HL-60 (cell line): ENCODE data around the gene DDX20.

Experiments
- DNase-seq, 2 experiments: peaks; one replicate each; pipeline ENCODE4 v3.0.0-alpha.2; 2010 to 2020; ENCODE audit warnings: low read depth in 1 of 2, low spot score in 1 of 2
- H3K27ac ChIP-seq: fragments of 250-450 bp; sonication (Bioruptor Pico); replicated peaks from 2 replicates; pipeline ENCODE4 v1.5.1; 2020; ENCODE audit warnings: mild to moderate bottlenecking, moderate library complexity
- H3K27me3 ChIP-seq: fragments of 250-450 bp; sonication (Bioruptor Pico); 2 replicates; pipeline ENCODE4 v1.5.1; 2021; ENCODE audit warnings: mild to moderate bottlenecking, moderate library complexity; ENCODE audit not compliant: insufficient read depth, poor library complexity, severe bottlenecking
- H3K4me3 ChIP-seq: replicated peaks from 2 replicates; pipeline ENCODE4 v1.5.1; 2011; ENCODE audit warnings: mild to moderate bottlenecking, control low read depth, low read length; ENCODE audit not compliant: insufficient read depth
- GABPA ChIP-seq: IDR thresholded peaks from 2 replicates; pipeline ENCODE4 v1.6.1; 2012; ENCODE audit warnings: low read depth
- POLR2AphosphoS5 ChIP-seq: IDR thresholded peaks from 2 replicates; pipeline ENCODE4 v1.6.1; 2012; ENCODE audit warnings: low read depth
- SPI1 ChIP-seq: IDR thresholded peaks from 2 replicates; pipeline ENCODE4 v1.6.1; 2012; ENCODE audit warnings: low read depth, mild to moderate bottlenecking, borderline replicate concordance
- TF ChIP-seq, protein P1 (sequence below): IDR thresholded peaks from one replicate; pipeline ENCODE4 v1.5.1; 2011; ENCODE audit warnings: low read length, control low read depth, inconsistent platforms; ENCODE audit not compliant: insufficient read depth
- TF ChIP-seq, protein P2 (sequence below): IDR thresholded peaks from 2 replicates; pipeline ENCODE4 v1.6.1; 2012; ENCODE audit warnings: low read depth; ENCODE audit not compliant: insufficient replicate concordance

Gene DDX20

DNA sequence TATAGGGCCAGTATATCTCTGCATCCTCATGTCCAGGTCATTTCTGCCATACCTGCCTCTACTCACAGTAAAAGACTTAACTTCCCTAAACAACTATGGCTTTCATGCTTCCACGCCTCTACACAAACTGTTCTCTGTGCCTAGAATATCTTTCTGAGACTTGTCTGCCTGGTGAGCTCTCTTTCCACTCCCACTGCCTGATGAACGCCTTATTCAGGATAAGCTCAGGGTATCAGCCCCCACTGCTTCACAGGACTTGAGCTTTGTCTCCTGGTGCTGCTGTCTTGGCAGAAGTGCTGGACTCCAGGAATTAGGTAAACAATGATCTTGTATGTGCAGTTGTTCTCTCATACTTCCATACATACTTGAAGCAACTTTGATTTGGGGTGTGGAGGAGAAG, 4.8 kb upstream of the DDX20 start:
- TF ChIP-seq, protein P1, sequence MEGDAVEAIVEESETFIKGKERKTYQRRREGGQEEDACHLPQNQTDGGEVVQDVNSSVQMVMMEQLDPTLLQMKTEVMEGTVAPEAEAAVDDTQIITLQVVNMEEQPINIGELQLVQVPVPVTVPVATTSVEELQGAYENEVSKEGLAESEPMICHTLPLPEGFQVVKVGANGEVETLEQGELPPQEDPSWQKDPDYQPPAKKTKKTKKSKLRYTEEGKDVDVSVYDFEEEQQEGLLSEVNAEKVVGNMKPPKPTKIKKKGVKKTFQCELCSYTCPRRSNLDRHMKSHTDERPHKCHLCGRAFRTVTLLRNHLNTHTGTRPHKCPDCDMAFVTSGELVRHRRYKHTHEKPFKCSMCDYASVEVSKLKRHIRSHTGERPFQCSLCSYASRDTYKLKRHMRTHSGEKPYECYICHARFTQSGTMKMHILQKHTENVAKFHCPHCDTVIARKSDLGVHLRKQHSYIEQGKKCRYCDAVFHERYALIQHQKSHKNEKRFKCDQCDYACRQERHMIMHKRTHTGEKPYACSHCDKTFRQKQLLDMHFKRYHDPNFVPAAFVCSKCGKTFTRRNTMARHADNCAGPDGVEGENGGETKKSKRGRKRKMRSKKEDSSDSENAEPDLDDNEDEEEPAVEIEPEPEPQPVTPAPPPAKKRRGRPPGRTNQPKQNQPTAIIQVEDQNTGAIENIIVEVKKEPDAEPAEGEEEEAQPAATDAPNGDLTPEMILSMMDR: no peak
- TF ChIP-seq GABPA (no peak), SPI1 (no peak), POLR2AphosphoS5 (no peak)
- TF ChIP-seq, protein P2, sequence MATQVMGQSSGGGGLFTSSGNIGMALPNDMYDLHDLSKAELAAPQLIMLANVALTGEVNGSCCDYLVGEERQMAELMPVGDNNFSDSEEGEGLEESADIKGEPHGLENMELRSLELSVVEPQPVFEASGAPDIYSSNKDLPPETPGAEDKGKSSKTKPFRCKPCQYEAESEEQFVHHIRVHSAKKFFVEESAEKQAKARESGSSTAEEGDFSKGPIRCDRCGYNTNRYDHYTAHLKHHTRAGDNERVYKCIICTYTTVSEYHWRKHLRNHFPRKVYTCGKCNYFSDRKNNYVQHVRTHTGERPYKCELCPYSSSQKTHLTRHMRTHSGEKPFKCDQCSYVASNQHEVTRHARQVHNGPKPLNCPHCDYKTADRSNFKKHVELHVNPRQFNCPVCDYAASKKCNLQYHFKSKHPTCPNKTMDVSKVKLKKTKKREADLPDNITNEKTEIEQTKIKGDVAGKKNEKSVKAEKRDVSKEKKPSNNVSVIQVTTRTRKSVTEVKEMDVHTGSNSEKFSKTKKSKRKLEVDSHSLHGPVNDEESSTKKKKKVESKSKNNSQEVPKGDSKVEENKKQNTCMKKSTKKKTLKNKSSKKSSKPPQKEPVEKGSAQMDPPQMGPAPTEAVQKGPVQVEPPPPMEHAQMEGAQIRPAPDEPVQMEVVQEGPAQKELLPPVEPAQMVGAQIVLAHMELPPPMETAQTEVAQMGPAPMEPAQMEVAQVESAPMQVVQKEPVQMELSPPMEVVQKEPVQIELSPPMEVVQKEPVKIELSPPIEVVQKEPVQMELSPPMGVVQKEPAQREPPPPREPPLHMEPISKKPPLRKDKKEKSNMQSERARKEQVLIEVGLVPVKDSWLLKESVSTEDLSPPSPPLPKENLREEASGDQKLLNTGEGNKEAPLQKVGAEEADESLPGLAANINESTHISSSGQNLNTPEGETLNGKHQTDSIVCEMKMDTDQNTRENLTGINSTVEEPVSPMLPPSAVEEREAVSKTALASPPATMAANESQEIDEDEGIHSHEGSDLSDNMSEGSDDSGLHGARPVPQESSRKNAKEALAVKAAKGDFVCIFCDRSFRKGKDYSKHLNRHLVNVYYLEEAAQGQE: no peak
- Histone ChIP-seq H3K27ac (no peak overlapping the region), H3K27me3 (no peaks in the 10 kb centered on the region), H3K4me3 (no peak overlapping the region)
- DNase-seq: no peak

DNA sequence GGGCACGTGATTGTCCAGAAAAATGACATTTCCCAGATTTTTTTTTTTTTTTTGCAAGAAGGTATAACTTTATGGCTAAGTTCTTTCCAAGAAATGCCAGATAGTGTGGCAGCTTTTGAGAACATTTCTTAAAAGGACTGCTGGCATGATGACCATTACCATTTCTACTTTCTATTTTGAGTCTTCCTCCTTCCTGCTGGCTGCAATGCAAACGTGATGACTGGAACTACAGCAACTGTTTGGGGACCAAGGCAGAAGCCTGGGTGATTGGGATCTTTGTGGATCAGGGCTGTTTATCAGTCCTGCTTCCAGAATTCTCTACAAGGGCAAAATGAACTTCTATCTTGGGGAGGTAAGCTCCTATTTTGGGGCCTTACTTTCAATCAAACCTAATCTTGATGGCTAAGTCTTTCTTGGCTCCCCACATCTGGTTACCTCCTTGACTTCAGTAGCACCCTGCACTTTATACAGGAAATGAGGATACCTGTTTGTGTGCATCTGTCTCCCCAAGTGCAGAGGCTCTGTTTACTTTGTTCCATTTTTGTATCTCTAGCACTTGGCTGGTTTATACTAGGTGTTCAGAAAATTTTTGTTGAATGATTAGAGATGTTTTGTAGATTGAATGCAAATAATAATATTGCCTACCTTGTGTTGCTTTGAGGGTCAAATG, 3.7 kb upstream of the DDX20 start:
- no peak overlapping the region for H3K27ac ChIP-seq
- no peaks in the 10 kb centered on the region for H3K27me3 ChIP-seq
- no peak for DNase-seq
- H3K4me3 ChIP-seq: no peak overlapping the region
- TF ChIP-seq SPI1 (no peak), GABPA (no peak)

DNA sequence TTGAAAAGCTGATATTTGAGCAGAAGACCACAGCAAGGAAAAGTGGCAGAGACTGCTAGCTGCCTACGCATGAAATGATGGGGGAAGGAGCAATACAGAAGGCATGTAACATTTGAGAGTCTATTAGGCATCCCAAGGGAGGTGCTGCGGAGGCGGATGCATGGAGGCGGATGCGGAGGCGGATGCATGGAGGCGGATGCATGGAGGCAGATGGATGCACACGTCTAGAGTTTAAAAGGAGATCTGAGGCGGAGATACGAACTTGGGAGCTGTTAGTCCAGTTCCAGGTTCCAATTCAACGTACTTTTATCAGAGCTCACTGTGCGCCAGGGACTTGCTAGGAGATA, 744 bp upstream of the DDX20 start:
- TF ChIP-seq GABPA (no peak), POLR2AphosphoS5 (no peak), SPI1 (no peak)
- TF ChIP-seq, protein P2: no peak
- TF ChIP-seq, protein P1: no peak
- Histone ChIP-seq H3K27ac (peak overlapping the region; percentile 82), H3K4me3 (peak overlapping the region; percentile 93), H3K27me3 (no peaks in the 10 kb centered on the region)
- DNase-seq: peak in 1 of 2 experiments; percentile 31

DNA sequence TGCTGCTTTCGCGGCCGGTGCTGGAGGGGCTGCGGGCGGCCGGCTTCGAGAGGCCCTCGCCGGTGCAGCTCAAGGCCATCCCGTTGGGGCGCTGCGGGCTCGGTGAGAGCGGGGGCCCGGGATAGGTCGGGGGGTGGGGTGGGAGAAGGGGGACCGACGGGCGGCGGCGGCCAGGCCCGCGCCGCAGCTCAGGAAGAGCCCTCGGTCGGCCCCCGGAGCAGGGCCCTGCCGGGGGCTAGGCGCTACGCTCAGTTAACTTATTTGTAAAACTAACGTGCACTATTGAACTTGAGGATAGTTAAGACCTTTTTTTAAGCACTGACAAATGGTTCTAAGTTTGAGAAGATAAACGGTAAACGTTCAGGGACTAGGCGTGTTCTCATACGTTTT, 418 bp downstream of the DDX20 start:
- no peaks in the 10 kb centered on the region for H3K27me3 ChIP-seq
- no peak for TF ChIP-seq GABPA
- no peak for TF ChIP-seq SPI1
- TF ChIP-seq, protein P2: no peak
- TF ChIP-seq POLR2AphosphoS5: no peak
- TF ChIP-seq, protein P1: no peak
- DNase-seq: no peak
- H3K4me3 ChIP-seq: peak overlapping the region; percentile 93
- H3K27ac ChIP-seq: peak overlapping the region; percentile 82
